Gastroesophageal sphincter (tissue), 4 donors: ENCODE data around the gene POR. TPM values are rescaled to one million over a fixed set of nuclear protein-coding genes. Genes with fewer than 3 reads are reported as not detected.
"Not testable (repeated sequence)": the region's sequence is repeated elsewhere in the genome, so short reads cannot be mapped to it uniquely, and the experiment has no call there.

Source experiments
- ATAC-seq: fragments of 150-250 bp; one replicate; pipeline ENCODE4 v1.9.1; 2016; ENCODE audit warnings: mild to moderate bottlenecking, moderate library complexity
- H3K27ac ChIP-seq, 4 donors: fragments of 200-600 bp; sonication (generic) in 3 of 4; 1 replicate in 3 of 4; 2 replicates in 1 of 4; pipeline ENCODE4 v1.5.1; 2016 to 2019
- H3K27me3 ChIP-seq: fragments of 200-600 bp; sonication (generic); one replicate; pipeline ENCODE4 v1.5.1; 2019
- H3K36me3 ChIP-seq, 2 donors: fragments of 200-600 bp; sonication (generic); one replicate each; pipeline ENCODE4 v1.5.1; 2019; ENCODE audit warnings: control low read depth in 1 of 2
- H3K4me1 ChIP-seq, 3 donors: fragments of 200-600 bp; sonication (generic); 1 replicate in 2 of 3; 2 replicates in 1 of 3; pipeline ENCODE4 v1.5.1; 2016 to 2019; ENCODE audit warnings: control low read depth in 2 of 3
- H3K4me3 ChIP-seq, 2 donors: fragments of 200-600 bp; sonication (generic); one replicate each; pipeline ENCODE4 v1.5.1; 2019; ENCODE audit warnings: mild to moderate bottlenecking in 1 of 2, moderate library complexity in 1 of 2
- H3K9me3 ChIP-seq, 3 donors: fragments of 200-600 bp; sonication (generic); one replicate each; pipeline ENCODE4 v1.5.1; 2017 to 2019; ENCODE audit warnings: control low read depth in 2 of 3
- EP300 ChIP-seq: sonication (generic); formaldehyde crosslinking; IDR thresholded peaks from one replicate; pipeline ENCODE4 v1.6.1; 2017; ENCODE audit warnings: antibody characterized with exemption, mild to moderate bottlenecking
- POLR2A ChIP-seq, 2 donors: fragments of 450-650 bp; IDR thresholded peaks; one replicate each; pipeline ENCODE4 v1.6.1; 2017; ENCODE audit warnings: antibody characterized with exemption in 2 of 2, mild to moderate bottlenecking in 2 of 2, moderate library complexity in 1 of 2
- POLR2AphosphoS5 ChIP-seq: sonication (generic); formaldehyde crosslinking; IDR thresholded peaks from one replicate; pipeline ENCODE4 v1.6.1; 2017; ENCODE audit warnings: antibody characterized with exemption
- WGBS, 2 donors: methylation state at CpG; one replicate each; pipeline ENCODE4 v1.1.5; 2018; ENCODE audit warnings: low coverage in 1 of 2; 5-methylcytosine and 5-hydroxymethylcytosine counted together
- total RNA-seq, 4 donors: library from RNA; depleted of rRNA; stranded (reverse); fragments of >200 nt; gene quantifications; one replicate each; pipeline ENCODE4 v1.1.0, GENCODE V29; 2016
- TF ChIP-seq, protein P1 (sequence below), 4 experiments: fragments of 200-600 bp in 2 of 4; fragments of 450-650 bp in 2 of 4; sonication (generic) in 1 of 4; IDR thresholded peaks; one replicate each; pipeline ENCODE4 v1.5.1; 2017 to 2019; ENCODE audit warnings: antibody characterized with exemption in 4 of 4, mild to moderate bottlenecking in 2 of 4, moderate library complexity in 2 of 4

Gene POR
- total RNA-seq, 4 donors from 2014 or later: 31.5 to 54.3 (median 47.7) TPM

DNA sequence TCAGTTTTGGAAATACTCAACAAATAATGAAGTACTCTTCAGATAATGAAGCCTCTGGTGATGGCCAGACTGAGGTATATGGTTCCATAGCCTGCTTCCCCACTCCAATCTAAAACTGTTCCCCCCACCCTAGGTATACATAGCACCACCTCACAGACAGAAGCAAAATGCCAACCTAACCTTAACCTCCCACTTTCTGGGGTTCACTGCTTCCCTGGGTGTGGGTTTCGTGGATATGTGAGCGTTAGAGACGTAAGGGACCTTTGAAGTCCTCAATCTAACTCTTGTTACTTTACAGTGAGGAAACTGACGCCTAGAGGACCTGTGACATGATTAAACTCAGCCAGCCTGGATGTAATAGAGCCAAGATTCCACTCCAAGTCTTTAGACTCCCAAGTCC lies 34.7 kb upstream of the POR start:
- H3K4me1 ChIP-seq: peaks cover 0 to 35% (median 9%) of the 10 kb centered on the region in 3 donors
- TF ChIP-seq, protein P1, sequence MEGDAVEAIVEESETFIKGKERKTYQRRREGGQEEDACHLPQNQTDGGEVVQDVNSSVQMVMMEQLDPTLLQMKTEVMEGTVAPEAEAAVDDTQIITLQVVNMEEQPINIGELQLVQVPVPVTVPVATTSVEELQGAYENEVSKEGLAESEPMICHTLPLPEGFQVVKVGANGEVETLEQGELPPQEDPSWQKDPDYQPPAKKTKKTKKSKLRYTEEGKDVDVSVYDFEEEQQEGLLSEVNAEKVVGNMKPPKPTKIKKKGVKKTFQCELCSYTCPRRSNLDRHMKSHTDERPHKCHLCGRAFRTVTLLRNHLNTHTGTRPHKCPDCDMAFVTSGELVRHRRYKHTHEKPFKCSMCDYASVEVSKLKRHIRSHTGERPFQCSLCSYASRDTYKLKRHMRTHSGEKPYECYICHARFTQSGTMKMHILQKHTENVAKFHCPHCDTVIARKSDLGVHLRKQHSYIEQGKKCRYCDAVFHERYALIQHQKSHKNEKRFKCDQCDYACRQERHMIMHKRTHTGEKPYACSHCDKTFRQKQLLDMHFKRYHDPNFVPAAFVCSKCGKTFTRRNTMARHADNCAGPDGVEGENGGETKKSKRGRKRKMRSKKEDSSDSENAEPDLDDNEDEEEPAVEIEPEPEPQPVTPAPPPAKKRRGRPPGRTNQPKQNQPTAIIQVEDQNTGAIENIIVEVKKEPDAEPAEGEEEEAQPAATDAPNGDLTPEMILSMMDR (IDR thresholded peaks at IDR 0.05): no peak
- TF ChIP-seq POLR2AphosphoS5: no peak
- no peak for TF ChIP-seq EP300
- TF ChIP-seq POLR2A (IDR thresholded peaks at IDR 0.05): no peak
- H3K4me3 ChIP-seq: peak overlapping the region in 1 of 2 donors; percentile 62
- H3K36me3 ChIP-seq: peaks cover 0 to 47% of the 10 kb centered on the region in 2 donors
- H3K27ac ChIP-seq: no peak overlapping the region
- no peaks in the 10 kb centered on the region for H3K27me3 ChIP-seq
- no peak for ATAC-seq
- 81 to 85% methylated on average over 4 of the region's 4 CpGs for WGBS, 2 donors
- no peaks in the 10 kb centered on the region for H3K9me3 ChIP-seq

DNA sequence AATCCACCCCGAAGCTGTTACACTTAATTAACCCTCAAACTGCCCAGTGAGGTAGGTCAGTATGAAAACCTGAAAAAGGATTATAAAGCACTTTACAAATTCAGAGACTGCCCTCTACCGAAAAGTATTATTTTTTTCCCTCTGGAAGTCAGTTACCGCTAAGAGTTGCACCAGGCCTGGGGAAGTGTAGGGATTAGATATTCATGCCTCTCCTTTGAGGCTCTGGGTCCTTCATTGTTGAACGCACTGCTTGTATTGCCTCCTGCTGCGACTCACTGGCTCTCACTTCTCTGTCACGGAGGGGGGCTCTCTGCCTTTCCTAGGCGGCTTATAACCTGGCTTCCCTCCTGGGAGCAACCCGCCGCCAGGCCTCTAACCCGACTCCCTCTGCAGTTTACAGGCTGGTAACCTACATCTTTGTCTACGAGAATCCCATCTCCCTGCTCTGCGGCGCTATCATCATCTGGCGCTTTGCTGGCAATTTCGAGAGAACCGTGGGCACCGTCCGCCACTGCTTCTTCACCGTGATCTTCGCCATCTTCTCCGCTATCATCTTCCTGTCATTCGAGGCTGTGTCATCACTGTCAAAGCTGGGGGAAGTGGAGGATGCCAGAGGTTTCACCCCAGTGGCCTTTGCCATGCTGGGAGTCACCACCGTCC lies 33.4 kb upstream of the POR start:
- Histone ChIP-seq H3K36me3 (peaks cover 0 to 60% of the 10 kb centered on the region in 2 donors), H3K4me1 (peaks cover 0 to 35% (median 9%) of the 10 kb centered on the region in 3 donors), H3K9me3 (no peaks in the 10 kb centered on the region), H3K27me3 (no peaks in the 10 kb centered on the region), H3K4me3 (no peak overlapping the region), H3K27ac (no peak overlapping the region)
- 73 to 76% methylated on average over 18 to 19 of the region's 23 CpGs for WGBS, 2 donors
- no peak for ATAC-seq
- TF ChIP-seq, protein P1 (IDR thresholded peaks at IDR 0.05): no peak
- TF ChIP-seq POLR2AphosphoS5: no peak
- no peak for TF ChIP-seq POLR2A (IDR thresholded peaks at IDR 0.05)
- no peak for TF ChIP-seq EP300

DNA sequence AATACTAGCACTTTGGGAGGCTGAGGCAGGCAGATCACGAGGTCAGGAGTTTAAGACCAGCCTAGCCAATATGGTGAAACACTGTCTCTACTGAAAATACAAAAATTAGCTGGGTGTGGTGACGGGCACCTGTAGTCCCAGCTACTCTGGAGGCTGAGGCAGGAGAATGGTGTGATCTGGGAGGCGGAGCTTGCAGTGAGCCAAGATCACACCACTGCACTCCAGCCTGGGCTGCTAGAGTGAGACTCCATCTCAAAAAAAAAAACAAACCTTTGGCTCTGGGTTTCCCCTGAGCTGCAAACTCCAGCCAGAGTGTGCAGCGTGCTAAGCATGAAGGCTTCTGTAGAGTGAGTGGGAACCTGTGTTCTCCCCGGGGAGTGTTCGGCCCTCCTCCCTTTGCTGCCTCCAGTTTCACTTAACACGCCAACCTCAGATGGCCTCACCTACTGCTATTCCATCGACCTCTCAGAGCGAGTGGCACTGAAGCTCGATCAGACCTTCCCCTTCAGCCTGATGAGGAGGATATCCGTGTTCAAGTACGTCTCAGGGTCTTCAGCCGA lies 31.6 kb upstream of the POR start:
- Histone ChIP-seq H3K36me3 (peaks cover 0 to 78% of the 10 kb centered on the region in 2 donors), H3K4me1 (peaks cover 0 to 29% (median 8%) of the 10 kb centered on the region in 3 donors)
- H3K9me3 ChIP-seq, H3K27me3 ChIP-seq, H3K4me3 ChIP-seq, ATAC-seq, H3K27ac ChIP-seq: not testable (repeated sequence)
- 92 to 95% methylated on average over 8 to 10 of the region's 13 CpGs for WGBS, 2 donors

DNA sequence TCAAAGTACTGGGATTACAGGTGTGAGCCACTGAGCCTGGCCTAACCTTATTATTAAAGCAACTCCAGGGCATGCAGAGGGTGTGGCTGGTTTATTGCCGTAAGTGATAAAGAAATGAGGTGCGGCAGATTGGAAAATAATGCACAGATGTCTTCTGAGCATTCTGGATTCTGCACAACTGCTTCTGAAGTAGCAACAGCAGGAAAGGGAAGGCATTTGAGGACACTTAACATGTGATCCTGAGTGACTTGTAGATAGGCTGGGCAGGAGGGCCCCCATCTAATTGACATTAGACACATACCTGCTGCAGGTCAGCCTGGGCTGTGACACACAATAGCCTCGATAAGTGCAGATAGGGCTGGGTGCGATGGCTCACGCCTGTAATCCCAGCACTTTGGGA lies 30.5 kb upstream of the POR start:
- Histone ChIP-seq H3K9me3 (no peaks in the 10 kb centered on the region), H3K4me1 (peaks cover 0 to 35% (median 6%) of the 10 kb centered on the region in 3 donors), H3K4me3 (no peak overlapping the region), H3K27ac (no peak overlapping the region), H3K27me3 (no peaks in the 10 kb centered on the region), H3K36me3 (peaks cover 0 to 85% of the 10 kb centered on the region in 2 donors)
- no peak for ATAC-seq
- TF ChIP-seq POLR2A (IDR thresholded peaks at IDR 0.05) (no peak), EP300 (no peak), POLR2AphosphoS5 (no peak)
- TF ChIP-seq, protein P1 (IDR thresholded peaks at IDR 0.05): no peak
- 88 to 100% methylated on average over 2 to 5 of the region's 5 CpGs for WGBS, 2 donors

DNA sequence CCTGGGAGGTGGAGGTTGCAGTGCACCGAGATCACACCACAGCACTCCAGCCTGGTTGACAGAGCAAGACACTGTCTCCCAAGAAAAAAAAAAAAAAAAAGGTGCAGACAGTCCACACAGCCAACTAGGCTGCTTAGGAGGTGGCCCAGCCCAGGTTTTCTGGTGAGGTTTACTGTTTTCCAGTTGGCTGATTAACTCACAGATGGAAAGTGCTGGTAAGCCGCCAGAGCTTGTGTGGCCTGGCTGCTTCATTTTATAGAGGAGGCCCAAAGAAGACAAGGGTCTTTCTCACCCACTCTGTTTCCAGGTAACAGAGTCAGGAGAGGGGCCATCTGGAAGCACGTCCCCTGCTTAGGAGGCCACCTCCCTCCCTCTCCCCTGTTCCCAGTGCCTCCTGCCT lies 29.9 kb upstream of the POR start:
- ATAC-seq: no peak
- no peak overlapping the region for H3K4me3 ChIP-seq
- H3K36me3 ChIP-seq: peaks cover 0 to 85% of the 10 kb centered on the region in 2 donors
- no peaks in the 10 kb centered on the region for H3K9me3 ChIP-seq
- WGBS, 2 donors: 70 to 100% methylated on average over 1 to 2 of the region's 3 CpGs
- no peaks in the 10 kb centered on the region for H3K27me3 ChIP-seq
- no peak overlapping the region for H3K27ac ChIP-seq
- TF ChIP-seq, protein P1 (IDR thresholded peaks at IDR 0.05): no peak
- TF ChIP-seq POLR2A (IDR thresholded peaks at IDR 0.05) (no peak), POLR2AphosphoS5 (no peak), EP300 (no peak)
- H3K4me1 ChIP-seq: peaks cover 0 to 33% (median 4%) of the 10 kb centered on the region in 3 donors
